GM23338 (cell line): Measurements from ENCODE around the gene GNAO1. TPM values are rescaled to one million over a fixed set of nuclear protein-coding genes. Genes with fewer than 3 reads are reported as not detected.

Experiments
- JUNB ChIP-seq: IDR thresholded peaks from one replicate; pipeline ENCODE4 v1.6.1; 2016; ENCODE audit warnings: antibody characterized with exemption; ENCODE audit not compliant: unreplicated experiment
- NANOG ChIP-seq: IDR thresholded peaks from 2 replicates; pipeline ENCODE4 v1.6.1; 2016; ENCODE audit warnings: antibody characterized with exemption, borderline replicate concordance
- ZNF331 ChIP-seq: fragments of 250-450 bp; sonication (Bioruptor Pico); IDR thresholded peaks from 2 replicates; pipeline ENCODE4 v1.5.0; 2020; ENCODE audit warnings: low read depth, mild to moderate bottlenecking, moderate library complexity
- polyA plus RNA-seq: library from polyadenylated mRNA; unstranded; fragments of >200 nt; fragmentation: Nextera tagmentation; extraction: Ambion mirVana; gene quantifications from 2 replicates; pipeline ENCODE4 v1.2.1, GENCODE V29; 2016
- total RNA-seq: library from RNA; depleted of rRNA; stranded (reverse); fragments of >200 nt; shearing (Covaris generic); gene quantifications from 2 replicates; pipeline ENCODE4 v1.2.3, GENCODE V29; 2014
- TF ChIP-seq, protein P1 (sequence below): fragments of 250-450 bp; sonication (Bioruptor Pico); IDR thresholded peaks from 2 replicates; pipeline ENCODE4 v1.5.0; 2020; ENCODE audit warnings: mild to moderate bottlenecking, moderate library complexity
- TF ChIP-seq, protein P2 (sequence below): IDR thresholded peaks from 2 replicates; pipeline ENCODE4 v1.6.1; 2016; ENCODE audit warnings: antibody characterized with exemption
- TF ChIP-seq, protein P3 (sequence below), 2 experiments: fragments of 200-600 bp in 1 of 2; sonication (generic) in 1 of 2; conservative IDR thresholded peaks; 2 replicates each; pipeline versions ENCODE4 v1.5.1 to v1.6.1; 2016 to 2017; ENCODE audit warnings: antibody characterized with exemption in 2 of 2, low read depth in 2 of 2, mild to moderate bottlenecking in 2 of 2, moderate library complexity in 1 of 2

The GNAO1 gene
- total and polyA plus RNA-seq, 2 experiments from 2014 or later = 6.5 to 24.8 TPM

DNA sequence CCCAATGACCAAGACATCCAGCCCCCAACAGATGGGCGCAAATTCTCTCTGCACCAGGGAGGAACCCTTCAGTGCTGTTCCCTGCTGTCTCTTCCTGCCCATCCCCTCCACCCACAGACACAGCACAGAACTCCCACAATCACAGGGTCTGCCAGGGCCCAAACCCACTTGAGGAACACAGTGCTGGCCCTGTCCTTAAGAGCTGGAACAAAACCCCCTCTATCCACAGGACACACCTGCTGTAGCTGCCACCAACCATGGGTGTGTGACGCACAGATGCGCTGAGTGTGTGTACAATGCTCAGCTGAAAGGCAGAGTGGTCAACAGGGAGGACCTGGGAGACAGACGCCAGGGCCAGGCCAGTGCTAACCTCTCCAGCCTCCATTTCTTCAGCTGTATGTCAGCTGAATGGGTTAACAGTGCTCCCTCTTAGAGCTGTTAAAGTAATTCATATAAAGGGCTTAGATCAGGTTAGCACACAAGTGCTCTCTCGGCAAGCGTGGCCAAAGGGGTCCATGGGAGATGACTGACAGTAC, 172.0 kb downstream of the GNAO1 start (continued):
- TF ChIP-seq, protein P1, sequence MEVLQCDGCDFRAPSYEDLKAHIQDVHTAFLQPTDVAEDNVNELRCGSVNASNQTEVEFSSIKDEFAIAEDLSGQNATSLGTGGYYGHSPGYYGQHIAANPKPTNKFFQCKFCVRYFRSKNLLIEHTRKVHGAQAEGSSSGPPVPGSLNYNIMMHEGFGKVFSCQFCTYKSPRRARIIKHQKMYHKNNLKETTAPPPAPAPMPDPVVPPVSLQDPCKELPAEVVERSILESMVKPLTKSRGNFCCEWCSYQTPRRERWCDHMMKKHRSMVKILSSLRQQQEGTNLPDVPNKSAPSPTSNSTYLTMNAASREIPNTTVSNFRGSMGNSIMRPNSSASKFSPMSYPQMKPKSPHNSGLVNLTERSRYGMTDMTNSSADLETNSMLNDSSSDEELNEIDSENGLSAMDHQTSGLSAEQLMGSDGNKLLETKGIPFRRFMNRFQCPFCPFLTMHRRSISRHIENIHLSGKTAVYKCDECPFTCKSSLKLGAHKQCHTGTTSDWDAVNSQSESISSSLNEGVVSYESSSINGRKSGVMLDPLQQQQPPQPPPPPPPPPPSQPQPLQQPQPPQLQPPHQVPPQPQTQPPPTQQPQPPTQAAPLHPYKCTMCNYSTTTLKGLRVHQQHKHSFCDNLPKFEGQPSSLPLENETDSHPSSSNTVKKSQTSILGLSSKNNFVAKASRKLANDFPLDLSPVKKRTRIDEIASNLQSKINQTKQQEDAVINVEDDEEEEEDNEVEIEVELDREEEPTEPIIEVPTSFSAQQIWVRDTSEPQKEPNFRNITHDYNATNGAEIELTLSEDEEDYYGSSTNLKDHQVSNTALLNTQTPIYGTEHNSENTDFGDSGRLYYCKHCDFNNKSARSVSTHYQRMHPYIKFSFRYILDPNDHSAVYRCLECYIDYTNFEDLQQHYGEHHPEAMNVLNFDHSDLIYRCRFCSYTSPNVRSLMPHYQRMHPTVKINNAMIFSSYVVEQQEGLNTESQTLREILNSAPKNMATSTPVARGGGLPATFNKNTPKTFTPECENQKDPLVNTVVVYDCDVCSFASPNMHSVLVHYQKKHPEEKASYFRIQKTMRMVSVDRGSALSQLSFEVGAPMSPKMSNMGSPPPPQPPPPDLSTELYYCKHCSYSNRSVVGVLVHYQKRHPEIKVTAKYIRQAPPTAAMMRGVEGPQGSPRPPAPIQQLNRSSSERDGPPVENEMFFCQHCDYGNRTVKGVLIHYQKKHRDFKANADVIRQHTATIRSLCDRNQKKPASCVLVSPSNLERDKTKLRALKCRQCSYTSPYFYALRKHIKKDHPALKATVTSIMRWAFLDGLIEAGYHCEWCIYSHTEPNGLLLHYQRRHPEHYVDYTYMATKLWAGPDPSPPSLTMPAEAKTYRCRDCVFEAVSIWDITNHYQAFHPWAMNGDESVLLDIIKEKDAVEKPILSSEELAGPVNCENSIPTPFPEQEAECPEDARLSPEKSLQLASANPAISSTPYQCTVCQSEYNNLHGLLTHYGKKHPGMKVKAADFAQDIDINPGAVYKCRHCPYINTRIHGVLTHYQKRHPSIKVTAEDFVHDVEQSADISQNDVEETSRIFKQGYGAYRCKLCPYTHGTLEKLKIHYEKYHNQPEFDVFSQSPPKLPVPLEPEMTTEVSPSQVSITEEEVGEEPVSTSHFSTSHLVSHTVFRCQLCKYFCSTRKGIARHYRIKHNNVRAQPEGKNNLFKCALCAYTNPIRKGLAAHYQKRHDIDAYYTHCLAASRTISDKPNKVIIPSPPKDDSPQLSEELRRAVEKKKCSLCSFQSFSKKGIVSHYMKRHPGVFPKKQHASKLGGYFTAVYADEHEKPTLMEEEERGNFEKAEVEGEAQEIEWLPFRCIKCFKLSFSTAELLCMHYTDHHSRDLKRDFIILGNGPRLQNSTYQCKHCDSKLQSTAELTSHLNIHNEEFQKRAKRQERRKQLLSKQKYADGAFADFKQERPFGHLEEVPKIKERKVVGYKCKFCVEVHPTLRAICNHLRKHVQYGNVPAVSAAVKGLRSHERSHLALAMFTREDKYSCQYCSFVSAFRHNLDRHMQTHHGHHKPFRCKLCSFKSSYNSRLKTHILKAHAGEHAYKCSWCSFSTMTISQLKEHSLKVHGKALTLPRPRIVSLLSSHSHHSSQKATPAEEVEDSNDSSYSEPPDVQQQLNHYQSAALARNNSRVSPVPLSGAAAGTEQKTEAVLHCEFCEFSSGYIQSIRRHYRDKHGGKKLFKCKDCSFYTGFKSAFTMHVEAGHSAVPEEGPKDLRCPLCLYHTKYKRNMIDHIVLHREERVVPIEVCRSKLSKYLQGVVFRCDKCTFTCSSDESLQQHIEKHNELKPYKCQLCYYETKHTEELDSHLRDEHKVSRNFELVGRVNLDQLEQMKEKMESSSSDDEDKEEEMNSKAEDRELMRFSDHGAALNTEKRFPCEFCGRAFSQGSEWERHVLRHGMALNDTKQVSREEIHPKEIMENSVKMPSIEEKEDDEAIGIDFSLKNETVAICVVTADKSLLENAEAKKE = no peak
- TF ChIP-seq JUNB (no peak), NANOG (no peak), ZNF331 (CRISPR knock-in tag) (no peak)
- TF ChIP-seq, protein P2, sequence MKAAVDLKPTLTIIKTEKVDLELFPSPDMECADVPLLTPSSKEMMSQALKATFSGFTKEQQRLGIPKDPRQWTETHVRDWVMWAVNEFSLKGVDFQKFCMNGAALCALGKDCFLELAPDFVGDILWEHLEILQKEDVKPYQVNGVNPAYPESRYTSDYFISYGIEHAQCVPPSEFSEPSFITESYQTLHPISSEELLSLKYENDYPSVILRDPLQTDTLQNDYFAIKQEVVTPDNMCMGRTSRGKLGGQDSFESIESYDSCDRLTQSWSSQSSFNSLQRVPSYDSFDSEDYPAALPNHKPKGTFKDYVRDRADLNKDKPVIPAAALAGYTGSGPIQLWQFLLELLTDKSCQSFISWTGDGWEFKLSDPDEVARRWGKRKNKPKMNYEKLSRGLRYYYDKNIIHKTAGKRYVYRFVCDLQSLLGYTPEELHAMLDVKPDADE = no peak
- TF ChIP-seq, protein P3, sequence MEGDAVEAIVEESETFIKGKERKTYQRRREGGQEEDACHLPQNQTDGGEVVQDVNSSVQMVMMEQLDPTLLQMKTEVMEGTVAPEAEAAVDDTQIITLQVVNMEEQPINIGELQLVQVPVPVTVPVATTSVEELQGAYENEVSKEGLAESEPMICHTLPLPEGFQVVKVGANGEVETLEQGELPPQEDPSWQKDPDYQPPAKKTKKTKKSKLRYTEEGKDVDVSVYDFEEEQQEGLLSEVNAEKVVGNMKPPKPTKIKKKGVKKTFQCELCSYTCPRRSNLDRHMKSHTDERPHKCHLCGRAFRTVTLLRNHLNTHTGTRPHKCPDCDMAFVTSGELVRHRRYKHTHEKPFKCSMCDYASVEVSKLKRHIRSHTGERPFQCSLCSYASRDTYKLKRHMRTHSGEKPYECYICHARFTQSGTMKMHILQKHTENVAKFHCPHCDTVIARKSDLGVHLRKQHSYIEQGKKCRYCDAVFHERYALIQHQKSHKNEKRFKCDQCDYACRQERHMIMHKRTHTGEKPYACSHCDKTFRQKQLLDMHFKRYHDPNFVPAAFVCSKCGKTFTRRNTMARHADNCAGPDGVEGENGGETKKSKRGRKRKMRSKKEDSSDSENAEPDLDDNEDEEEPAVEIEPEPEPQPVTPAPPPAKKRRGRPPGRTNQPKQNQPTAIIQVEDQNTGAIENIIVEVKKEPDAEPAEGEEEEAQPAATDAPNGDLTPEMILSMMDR (conservative IDR thresholded peaks at IDR 0.05; ENCODE audit: low read depth in 2 of 2) = no peak
